ENCODE measurements around the gene TP53BP1. TPM values are rescaled to one million over a fixed set of nuclear protein-coding genes. Genes with fewer than 3 reads are reported as not detected.

The TP53BP1 gene
- total and polyA plus RNA-seq, 2 of the 13 experiments (the other 11 are each of a cell fraction or from before 2014, with no cell fraction given): 17.1 to 17.4 TPM

GRCh38 chr15:43492673-43493601 is at the start of gene TP53BP1 (continued):
- peak; percentile 41; the same call in 1 of the 2 replicates for TF ChIP-seq KDM5A (IDR thresholded peaks at IDR 0.05; ENCODE audit: borderline replicate concordance, low read length)
- TF ChIP-seq KDM2A (CRISPR knock-in tag; IDR thresholded peaks at IDR 0.05; ENCODE audit: borderline replicate concordance, low read depth): peak; percentile 66; the same call in 1 of the 2 replicates
- no peak for TF ChIP-seq ATF7-NPFF (CRISPR knock-in tag; IDR thresholded peaks at IDR 0.05; ENCODE audit: low read depth)
- TF ChIP-seq, protein P1, sequence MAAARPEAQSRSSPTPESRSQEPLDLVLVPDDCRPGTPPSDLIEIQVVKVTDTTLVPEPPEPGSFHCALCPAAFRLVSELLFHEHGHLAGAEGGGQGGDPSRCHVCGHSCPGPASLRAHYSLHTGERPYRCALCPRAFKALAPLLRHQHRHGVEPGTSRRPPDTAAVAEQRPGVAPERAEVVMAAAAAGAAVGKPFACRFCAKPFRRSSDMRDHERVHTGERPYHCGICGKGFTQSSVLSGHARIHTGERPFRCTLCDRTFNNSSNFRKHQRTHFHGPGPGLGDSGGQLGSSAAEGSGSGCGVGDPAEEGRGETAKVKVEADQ (CRISPR knock-in tag; IDR thresholded peaks at IDR 0.05; ENCODE audit: borderline replicate concordance): no peak
- TF ChIP-seq ZNF30 (CRISPR knock-in tag; IDR thresholded peaks at IDR 0.05): no peak
- TF ChIP-seq ZNF737 (CRISPR knock-in tag; IDR thresholded peaks at IDR 0.05; ENCODE audit: borderline replicate concordance): no peak
- TF ChIP-seq, protein P2, sequence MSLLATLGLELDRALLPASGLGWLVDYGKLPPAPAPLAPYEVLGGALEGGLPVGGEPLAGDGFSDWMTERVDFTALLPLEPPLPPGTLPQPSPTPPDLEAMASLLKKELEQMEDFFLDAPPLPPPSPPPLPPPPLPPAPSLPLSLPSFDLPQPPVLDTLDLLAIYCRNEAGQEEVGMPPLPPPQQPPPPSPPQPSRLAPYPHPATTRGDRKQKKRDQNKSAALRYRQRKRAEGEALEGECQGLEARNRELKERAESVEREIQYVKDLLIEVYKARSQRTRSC (CRISPR knock-in tag; IDR thresholded peaks at IDR 0.05; ENCODE audit: low read depth): 0 out of 2 replicates have a peak, but pooled peaks have one; percentile 66
- no peak for TF ChIP-seq ZMYM3 (CRISPR knock-in tag; IDR thresholded peaks at IDR 0.05)
- no peak for TF ChIP-seq ZNF589 (CRISPR knock-in tag; conservative IDR thresholded peaks at IDR 0.05)
- no peak for TF ChIP-seq SOX13 (IDR thresholded peaks at IDR 0.05)
- no peak for TF ChIP-seq SOX13 (CRISPR knock-in tag; conservative IDR thresholded peaks at IDR 0.05 in 1 of 2, IDR thresholded peaks at IDR 0.05 in 1 of 2)
- no peak for TF ChIP-seq IKZF4 (CRISPR knock-in tag; IDR thresholded peaks at IDR 0.05; ENCODE audit: borderline replicate concordance, low read depth, not compliant biosample characterization)
- TF ChIP-seq, protein P3, sequence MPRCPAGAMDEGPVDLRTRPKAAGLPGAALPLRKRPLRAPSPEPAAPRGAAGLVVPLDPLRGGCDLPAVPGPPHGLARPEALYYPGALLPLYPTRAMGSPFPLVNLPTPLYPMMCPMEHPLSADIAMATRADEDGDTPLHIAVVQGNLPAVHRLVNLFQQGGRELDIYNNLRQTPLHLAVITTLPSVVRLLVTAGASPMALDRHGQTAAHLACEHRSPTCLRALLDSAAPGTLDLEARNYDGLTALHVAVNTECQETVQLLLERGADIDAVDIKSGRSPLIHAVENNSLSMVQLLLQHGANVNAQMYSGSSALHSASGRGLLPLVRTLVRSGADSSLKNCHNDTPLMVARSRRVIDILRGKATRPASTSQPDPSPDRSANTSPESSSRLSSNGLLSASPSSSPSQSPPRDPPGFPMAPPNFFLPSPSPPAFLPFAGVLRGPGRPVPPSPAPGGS (CRISPR knock-in tag; IDR thresholded peaks at IDR 0.05): peak; percentile 61; the same call in 1 of the 2 replicates
- no peak for TF ChIP-seq ZSCAN30 (CRISPR knock-in tag; IDR thresholded peaks at IDR 0.05)
- 0 out of 2 replicates have a peak, but pooled peaks have one; percentile 45 for TF ChIP-seq TARDBP (CRISPR knock-in tag; IDR thresholded peaks at IDR 0.05)
- no peak for TF ChIP-seq ZNF562 (CRISPR knock-in tag; IDR thresholded peaks at IDR 0.05; ENCODE audit: borderline replicate concordance)
- TF ChIP-seq, protein P4, sequence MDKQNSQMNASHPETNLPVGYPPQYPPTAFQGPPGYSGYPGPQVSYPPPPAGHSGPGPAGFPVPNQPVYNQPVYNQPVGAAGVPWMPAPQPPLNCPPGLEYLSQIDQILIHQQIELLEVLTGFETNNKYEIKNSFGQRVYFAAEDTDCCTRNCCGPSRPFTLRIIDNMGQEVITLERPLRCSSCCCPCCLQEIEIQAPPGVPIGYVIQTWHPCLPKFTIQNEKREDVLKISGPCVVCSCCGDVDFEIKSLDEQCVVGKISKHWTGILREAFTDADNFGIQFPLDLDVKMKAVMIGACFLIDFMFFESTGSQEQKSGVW (CRISPR knock-in tag; IDR thresholded peaks at IDR 0.05; ENCODE audit: borderline replicate concordance): no peak
- no peak for TF ChIP-seq ZNF253 (CRISPR knock-in tag; IDR thresholded peaks at IDR 0.05; ENCODE audit: borderline replicate concordance)
- no peak for TF ChIP-seq CBX5 (CRISPR knock-in tag; IDR thresholded peaks at IDR 0.05; ENCODE audit: borderline replicate concordance)
- no peak for TF ChIP-seq ZNF18 (CRISPR knock-in tag; IDR thresholded peaks at IDR 0.05; ENCODE audit: insufficient replicate concordance)
- no peak for TF ChIP-seq ZNF569 (CRISPR knock-in tag; IDR thresholded peaks at IDR 0.05; ENCODE audit: borderline replicate concordance)
- no peak; the same call in 1 of the 2 replicates for TF ChIP-seq KDM5B (CRISPR knock-in tag; IDR thresholded peaks at IDR 0.05; ENCODE audit: borderline replicate concordance)

All from HepG2 (cell line).